Smooth muscle cell of the brain vasculature (primary cell): ENCODE data around the gene FEV.
A peak's percentile ranks its signal among the peaks of the same experiment; 100 is the strongest.

ENCODE experiments used
- DNase-seq: peaks from one replicate; pipeline ENCODE4 v3.0.0-alpha.2; 2012; ENCODE audit warnings: low read depth, low spot score

The FEV gene

GRCh38 chr2:218985021-218985324 is at the start of gene FEV:
TSS of gene FEV (minus strand) at chr2:218985184. CDS start at chr2:218985075, 109 bp downstream.
- DNase-seq = no peak

- DNase-seq = no peak
Measured at GRCh38 chr2:219032051-219032745, 47.2 kb upstream of the FEV start.

- no peak for DNase-seq
Measured at GRCh38 chr2:219031005-219031738, 46.2 kb upstream of the FEV start.

GRCh38 chr2:219030177-219030940 is 45.4 kb upstream of the FEV start:
- DNase-seq = no peak

GRCh38 chr2:219029829-219030165 is 44.8 kb upstream of the FEV start:
- peak; percentile 36 for DNase-seq

GRCh38 chr2:219028996-219029828 is 44.2 kb upstream of the FEV start:
- DNase-seq = no peak

- DNase-seq = no peak
Measured at GRCh38 chr2:219028141-219028540, 43.2 kb upstream of the FEV start.

- DNase-seq = no peak
Measured at GRCh38 chr2:219027511-219028055, 42.6 kb upstream of the FEV start.

- no peak for DNase-seq
Measured at GRCh38 chr2:219026946-219027345, 42.0 kb upstream of the FEV start.

GRCh38 chr2:219025637-219026585 is 40.9 kb upstream of the FEV start:
- no peak for DNase-seq

GRCh38 chr2:219024059-219024458 is 39.1 kb upstream of the FEV start:
- DNase-seq = no peak

GRCh38 chr2:219023045-219023605 is 38.1 kb upstream of the FEV start:
- DNase-seq = no peak

GRCh38 chr2:219022616-219023015 is 37.6 kb upstream of the FEV start:
- DNase-seq = no peak

- no peak for DNase-seq
Measured at GRCh38 chr2:219022041-219022440, 37.1 kb upstream of the FEV start.

- no peak for DNase-seq
Measured at GRCh38 chr2:219021591-219021990, 36.6 kb upstream of the FEV start.

- no peak for DNase-seq
Measured at GRCh38 chr2:219020604-219021365, 35.8 kb upstream of the FEV start.

GRCh38 chr2:219019436-219019835 is 34.5 kb upstream of the FEV start:
- no peak for DNase-seq

GRCh38 chr2:219018726-219019125 is 33.7 kb upstream of the FEV start:
- DNase-seq = no peak

GRCh38 chr2:219018286-219018685 is 33.3 kb upstream of the FEV start:
- DNase-seq = no peak
